Stimulated activated CD8-positive, alpha-beta memory T cell treated with anti-CD3 and anti-CD28 coated beads, Interleukin-7, amount 100 ng/mL, for 24 hours (primary cell): Measurements from ENCODE around the gene DHDH.
"Not testable (repeated sequence)": the region's sequence is repeated elsewhere in the genome, so short reads cannot be mapped to it uniquely, and the experiment has no call there.

ENCODE experiments used
- DNase-seq: peaks from one replicate; pipeline ENCODE4 v3.0.0-alpha.2; 2020; ENCODE audit warnings: low read depth

DHDH gene

DNA sequence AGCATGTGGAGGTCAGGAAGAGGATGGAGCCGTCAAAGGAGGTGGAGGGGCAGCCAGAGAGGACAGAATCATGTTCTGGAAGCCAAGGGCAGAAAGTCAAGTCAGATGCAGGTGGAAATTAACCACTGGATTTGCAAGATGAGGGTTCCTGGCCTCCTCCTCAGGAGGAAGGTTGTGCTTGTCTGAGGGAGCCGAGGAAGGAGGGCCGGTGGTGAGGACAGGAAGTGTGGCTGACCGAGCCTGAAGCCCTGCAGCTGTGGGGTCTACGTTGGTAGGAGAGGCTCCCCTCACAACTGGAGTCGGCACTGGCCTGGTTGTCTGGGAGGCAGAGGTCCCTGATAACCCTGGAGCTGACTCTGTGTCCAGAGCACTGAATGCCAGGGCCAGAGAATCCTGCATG lies 15.4 kb upstream of the DHDH start:
- no peak for DNase-seq

DNA sequence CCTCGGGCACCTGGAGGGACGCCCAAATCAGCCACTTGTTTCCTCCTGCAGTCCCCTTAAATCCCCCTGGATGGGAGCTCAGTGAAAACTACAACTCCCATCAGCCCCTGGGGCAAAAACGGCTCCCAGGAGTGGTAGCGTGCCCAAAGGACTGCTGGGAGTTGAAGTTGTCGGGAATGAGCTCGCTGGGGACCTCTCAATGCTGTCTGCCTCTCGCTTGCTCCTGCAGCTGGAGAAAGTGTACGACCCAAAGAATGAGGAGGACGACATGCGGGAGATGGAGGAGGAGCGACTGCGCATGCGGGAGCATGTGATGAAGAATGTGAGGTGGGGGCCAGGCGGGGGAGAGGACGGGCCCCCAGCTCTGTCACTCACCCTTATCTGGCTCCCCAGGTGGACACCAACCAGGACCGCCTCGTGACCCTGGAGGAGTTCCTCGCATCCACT lies 14.7 kb upstream of the DHDH start:
- DNase-seq = no peak

DNA sequence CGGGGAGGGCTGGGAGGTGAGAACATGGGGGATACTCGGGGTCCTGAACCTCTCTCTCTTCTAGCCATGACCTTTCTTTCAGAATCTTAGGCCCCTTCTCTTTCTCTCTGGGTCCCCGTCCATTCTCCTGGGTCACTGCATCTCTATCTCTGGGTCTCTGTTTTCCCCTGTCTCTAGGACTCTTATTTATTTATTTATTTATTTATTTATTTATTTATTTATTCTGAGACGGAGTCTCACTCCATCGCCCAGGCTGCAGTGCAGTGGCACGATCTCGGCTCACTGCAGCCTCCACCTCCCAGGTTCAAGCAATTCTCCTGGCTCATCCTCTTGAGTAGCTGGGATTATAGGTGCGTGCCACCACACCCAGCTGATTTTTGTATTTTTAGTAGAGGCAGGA lies 14.2 kb upstream of the DHDH start:
- DNase-seq = not testable (repeated sequence)

GRCh38 chr19:48920949-48921348 lies 12.6 kb upstream of the DHDH start:
- no peak for DNase-seq

DNA sequence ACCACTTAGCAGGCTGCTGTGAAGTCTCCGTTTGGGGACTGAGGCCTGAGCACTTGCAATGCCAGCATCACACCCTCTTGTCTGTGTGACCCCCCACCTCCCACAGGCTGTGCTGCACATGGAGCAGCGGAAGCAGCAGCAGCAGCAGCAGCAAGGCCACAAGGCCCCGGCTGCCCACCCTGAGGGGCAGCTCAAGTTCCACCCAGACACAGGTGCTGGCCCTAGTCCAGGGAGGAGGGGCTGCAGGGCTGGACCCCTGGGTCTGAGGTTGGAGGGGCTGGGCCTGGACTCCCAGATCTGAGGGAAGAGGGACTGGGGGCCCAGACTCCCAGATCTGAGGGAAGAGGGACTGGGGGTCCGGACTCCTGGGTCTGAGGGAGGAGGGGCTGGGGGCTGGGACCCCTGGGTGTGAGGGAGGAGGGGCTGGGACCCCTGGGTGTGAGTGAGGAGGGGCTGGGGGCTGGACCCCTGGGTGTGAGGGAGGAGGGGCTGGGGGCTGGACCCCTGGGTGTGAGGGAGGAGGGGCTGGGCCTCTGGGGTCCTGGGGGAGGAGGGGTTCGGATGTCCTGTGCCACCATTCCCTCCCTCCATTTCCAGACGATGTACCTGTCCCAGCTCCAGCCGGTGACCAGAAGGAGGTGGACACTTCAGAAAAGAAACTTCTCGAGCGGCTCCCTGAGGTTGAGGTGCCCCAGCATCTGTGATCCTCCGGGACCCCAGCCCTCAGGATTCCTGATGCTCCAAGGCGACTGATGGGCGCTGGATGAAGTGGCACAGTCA lies 11.6 kb upstream of the DHDH start:
- DNase-seq = no peak

DNA sequence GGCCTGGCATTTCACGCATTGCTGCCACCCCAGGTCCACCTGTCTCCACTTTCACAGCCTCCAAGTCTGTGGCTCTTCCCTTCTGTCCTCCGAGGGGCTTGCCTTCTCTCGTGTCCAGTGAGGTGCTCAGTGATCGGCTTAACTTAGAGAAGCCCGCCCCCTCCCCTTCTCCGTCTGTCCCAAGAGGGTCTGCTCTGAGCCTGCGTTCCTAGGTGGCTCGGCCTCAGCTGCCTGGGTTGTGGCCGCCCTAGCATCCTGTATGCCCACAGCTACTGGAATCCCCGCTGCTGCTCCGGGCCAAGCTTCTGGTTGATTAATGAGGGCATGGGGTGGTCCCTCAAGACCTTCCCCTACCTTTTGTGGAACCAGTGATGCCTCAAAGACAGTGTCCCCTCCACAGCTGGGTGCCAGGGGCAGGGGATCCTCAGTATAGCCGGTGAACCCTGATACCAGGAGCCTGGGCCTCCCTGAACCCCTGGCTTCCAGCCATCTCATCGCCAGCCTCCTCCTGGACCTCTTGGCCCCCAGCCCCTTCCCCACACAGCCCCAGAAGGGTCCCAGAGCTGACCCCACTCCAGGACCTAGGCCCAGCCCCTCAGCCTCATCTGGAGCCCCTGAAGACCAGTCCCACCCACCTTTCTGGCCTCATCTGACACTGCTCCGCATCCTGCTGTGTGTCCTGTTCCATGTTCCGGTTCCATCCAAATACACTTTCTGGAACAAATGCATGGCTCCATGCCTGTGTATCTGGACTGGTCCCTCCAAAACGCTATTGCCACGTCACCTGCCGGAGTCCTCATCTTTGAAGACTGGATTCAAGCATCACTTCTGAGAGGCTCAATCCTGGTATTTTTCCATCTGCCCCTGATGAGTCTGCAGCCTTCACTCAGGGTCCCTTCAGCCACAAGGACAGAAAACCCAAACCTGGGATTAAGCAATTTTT lies 10.7 kb upstream of the DHDH start:
- no peak for DNase-seq

DNA sequence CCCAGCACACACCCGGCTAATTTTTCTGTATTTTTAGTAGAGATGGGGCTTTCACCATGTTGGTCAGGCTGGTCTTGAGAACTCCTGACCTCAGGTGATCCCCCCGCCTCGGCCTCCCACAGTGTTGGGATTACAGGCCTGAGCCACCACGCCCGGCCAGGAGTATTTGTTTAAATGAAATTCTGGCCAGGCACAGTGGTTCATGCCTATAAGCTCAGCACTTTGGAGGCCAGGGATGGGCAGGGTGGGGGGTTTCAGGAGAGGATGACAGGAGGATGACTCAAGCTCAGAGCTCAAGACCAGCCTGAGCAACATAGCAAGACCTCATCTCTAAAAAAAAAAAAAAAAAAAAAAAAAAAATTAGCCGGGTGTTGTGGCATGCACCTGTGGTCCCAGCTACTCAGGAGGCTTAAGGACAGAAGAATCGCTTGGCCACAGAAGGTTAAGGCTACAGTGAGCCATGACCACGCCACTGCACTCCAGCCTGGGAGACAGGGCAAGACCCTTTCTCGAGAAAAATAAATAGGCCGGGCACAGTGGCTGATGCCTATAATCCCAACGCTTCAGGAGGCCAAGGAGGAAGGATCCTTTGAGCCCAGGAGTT lies 8.2 kb upstream of the DHDH start:
- no peak for DNase-seq

DNA sequence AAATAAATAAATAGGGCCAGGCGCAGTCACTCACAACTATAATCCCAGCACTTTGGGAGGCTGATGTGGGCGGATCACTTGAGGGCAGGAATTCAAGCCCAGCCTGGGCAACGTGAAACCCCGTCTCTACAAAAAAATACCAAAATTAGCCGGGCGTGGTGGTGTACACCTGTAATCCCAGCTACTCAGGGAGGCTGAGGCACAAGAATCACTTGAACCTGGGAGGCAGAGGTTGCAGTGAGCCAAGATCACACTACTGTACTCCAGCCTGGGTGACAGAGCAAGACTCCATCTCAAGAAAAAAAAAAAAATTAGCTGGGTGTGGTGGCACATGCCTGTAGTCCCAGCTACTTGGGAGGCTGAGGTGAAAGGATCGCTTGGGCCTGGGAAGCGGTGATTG lies 7.6 kb upstream of the DHDH start:
- DNase-seq = not testable (repeated sequence)

- no peak for DNase-seq
Measured at GRCh38 chr19:48926909-48927308, 6.6 kb upstream of the DHDH start.

DNA sequence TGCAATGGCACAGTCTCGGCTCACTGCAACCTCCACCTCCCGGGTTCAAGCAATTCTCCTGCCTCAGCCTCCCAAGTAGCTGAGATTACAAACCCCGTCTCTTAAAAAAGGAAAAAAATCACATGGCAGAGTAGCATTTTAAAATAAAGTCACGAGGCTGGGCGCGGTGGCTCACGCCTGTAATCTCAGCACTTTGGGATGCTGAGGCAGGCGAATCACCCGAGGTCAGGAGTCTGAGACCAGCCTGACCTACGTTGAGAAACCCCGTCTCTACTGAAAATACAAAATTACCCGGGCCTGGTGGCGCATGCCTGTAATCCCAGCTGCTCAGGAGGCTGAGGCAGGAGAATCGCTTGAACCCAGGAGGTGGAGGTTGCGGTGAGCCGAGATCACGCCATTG lies 5.8 kb upstream of the DHDH start:
- DNase-seq = not testable (repeated sequence)

- no peak for DNase-seq
Measured at GRCh38 chr19:48928164-48929025, 5.1 kb upstream of the DHDH start.

GRCh38 chr19:48934837-48935236 lies 1.3 kb downstream of the DHDH start:
- DNase-seq = no peak

DNA sequence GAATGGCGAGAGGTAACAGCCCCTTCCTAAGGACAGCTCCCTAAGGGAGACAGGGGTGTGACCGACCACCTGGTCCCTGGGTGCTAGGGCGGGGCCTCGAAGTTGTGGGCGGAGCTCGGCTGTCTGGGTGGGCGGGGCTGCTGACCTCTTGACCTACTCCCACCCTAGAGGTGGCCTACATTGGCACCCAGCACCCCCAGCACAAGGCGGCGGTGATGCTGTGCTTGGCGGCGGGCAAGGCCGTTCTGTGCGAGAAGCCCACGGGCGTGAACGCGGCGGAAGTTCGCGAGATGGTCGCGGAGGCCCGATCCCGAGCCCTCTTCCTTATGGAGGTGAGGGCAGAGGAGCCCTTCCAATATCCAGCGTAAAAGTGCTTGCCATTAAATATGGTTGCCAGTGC lies 2.4 kb downstream of the DHDH start:
- DNase-seq = no peak

GRCh38 chr19:48938256-48938655 lies 4.8 kb downstream of the DHDH start:
- no peak for DNase-seq

DNA sequence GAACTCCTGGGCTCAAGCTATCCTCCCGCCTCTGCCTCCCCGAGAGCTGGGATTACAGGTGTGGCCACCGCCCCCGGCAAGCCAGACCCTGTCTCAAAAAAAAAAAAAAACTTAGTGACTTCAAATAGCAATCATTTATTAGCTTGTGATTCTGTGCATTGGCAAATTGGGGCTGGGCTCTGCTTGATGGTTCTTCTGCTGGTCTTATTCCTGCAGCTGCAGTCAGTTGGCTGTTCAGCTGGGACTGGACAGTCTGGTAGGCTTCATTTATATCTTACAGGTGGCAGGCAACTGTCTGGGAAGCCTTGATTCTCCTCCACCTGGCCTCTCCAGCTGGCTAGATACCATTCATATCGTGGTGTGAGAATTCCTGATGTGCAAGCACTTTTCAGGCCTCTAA lies 7.4 kb downstream of the DHDH start:
- DNase-seq = no peak

DNA sequence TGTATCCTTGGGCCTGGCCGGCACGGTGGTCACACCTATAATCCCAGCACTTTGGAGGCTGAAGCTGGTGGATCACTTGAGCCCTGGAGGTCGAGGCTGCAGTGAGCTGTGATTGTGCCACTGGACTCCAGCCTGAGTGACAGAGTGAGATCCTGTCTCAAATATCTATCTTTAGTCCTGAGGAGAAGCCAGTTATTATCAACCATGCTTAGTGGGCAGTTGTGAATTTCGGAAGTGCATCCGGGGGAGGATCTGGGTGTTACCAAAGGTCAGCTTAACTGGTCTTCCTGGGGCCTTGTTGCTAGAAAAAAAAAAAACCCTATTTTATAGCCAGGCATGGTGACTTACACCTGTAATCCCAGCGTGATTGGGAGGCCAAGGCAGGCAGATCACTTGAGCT lies 9.6 kb downstream of the DHDH start:
- no peak for DNase-seq

DNA sequence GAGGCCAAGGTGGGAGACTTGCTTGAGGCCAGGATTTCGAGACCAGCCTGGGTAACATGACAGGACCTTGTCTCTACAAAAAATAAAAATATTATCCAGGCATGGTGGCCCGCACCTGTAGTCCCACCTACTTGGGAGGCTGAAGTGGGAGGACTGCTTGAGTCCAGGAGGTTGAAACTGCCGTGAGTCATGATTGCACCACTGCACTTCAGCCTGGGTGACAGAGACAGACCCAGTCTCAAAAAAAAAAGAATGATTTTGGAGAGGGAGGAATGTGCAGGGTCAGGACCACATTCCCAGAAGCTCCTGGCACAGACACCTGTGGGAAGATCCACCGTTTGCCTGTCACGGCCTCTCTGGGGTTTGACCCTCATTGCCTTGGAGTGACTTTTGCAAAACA lies 11.9 kb downstream of the DHDH start:
- DNase-seq = no peak

- no peak for DNase-seq
Measured at GRCh38 chr19:48945817-48946216, 12.3 kb downstream of the DHDH start.

DNA sequence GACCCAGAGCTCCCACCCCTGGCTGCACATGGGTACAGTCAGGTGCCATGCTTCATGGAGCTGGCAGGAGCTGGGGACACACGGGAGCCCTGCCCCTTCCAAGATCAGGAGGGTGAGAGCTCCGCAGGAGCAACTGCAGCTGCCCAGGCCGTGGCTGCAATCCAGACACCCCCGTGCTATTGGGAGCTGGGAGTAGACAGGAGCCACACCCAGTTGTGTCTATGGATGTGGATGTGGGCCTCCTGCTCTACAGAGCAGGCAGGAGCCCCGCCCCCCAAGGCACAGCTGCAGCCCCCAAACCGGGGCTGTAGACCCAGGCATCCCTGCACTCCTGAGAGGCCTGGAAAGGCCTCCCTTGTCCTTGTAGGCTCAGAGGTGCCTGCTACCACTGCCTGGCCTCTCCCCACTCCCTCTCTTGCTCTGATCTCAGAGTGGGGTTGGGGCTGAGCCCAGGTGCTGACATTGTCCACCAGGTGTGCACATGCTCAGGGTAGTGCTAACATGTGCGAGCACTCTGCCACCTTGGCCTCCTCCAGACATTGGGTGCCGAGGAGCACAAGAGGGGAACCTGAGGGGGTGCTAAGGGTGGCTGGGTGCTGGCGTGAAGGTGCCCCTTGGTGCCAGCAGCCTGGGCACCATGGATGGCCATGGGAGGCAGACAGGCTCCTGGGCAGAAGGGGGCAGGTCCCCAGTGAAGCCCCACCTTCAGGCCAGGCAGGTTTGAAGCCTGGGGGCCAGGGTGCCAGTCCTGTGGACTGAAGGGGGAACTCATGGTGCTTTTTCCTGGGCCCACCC lies 13.2 kb downstream of the DHDH start:
- no peak for DNase-seq

DNA sequence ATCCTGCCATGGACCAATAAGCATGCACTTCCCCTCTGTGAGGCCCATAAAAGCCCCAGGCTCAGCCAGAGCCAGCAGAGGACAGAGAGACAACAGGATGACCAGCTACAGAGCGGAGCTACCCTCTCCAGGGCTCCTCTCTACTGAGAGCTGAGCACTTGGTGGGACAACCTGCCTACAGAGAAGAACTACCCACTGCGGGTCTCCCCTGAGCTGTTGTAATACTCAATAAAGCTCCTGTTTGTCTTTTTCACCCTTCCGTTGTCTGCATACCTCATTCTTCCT lies 13.7 kb downstream of the DHDH start:
- DNase-seq = no peak

- no peak for DNase-seq
Measured at GRCh38 chr19:48950159-48950558, 16.7 kb downstream of the DHDH start.
